Measurements from ENCODE around the gene AKNA.

Gene AKNA

DNA sequence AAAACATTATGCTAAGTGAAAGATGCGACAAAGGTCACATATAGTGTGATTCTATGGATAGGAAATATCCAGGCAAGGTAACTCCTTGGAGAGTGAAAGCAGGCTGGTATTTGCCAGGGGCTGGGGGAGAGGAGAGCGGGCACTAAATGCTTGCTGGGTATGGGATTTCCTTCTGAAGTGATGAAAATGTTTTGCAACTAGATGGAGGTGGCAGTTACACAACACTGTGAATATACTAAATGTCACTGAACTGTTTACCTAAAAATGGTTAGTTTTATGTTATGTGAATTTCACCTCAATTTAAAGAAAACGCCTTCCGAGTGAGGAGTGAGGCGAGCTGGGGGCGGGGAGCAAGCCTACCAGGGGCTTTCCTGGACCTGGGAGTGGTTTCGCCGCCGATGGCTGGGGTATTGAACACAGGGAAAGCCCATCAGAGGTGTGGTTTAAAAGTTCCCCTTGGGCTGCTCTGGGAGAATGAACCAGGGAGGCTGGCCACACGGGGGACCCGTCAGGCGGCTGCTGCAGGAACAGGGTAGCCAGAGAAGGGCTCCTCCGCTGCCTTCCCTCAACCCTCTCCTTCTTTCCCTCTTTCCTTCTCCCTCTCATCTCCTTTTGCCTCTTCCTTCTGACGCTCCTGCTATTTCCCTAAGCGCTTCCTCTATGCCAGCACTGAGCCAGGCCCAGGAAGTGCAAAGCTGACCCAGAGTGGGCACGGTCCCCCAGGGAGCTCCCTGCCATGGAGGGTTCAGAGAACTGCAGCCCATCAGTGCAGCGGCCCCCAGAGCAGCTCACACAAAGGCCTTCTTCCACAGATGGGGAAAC is 4.9 kb downstream of the AKNA start:
- in situ Hi-C loops (cut with MboI; ENCODE audit: low sequenced_read_pairs), result no loop called here

DNA sequence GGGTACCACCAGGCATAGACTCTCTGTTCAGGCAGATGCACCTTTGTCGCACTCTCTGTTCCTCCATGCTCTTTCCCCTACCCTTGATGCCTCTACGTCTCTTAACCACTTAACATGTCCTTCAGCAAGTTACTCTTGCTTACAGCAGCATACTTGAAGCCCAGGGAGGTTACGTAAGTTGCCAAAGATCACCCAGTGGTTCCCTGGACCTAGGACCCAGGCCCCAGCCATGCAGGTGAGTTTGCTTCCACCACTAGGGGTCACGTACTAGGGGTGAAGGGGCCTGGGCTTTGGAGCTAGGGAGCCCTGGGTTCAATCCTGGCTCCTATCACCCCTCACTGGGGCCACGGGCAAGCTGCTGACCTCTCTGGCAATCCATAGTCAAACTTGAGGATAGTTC is 8.9 kb downstream of the AKNA start:
- in situ Hi-C loops (cut with MboI; ENCODE audit: low sequenced_read_pairs), result no loop called here

DNA sequence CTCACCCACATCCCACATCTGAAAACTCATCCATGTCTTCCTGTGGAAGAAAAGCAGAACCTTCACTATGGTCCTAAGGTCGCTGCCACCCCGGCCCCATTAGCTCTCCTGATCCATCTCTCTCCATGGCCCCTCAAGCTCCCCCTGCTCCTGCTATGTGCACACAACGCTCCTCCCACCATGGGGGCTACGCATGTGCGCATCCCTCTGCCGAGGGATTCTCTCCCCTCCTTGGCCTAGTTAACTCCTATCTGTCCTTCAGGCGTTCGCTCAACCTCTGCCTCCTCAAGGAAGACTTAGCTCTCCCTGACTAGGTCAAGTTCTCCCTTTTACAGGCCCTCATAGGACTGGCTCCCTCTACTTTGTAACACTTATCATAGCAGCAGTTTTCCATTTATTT is 9.8 kb downstream of the AKNA start:
- in situ Hi-C loops (cut with MboI; ENCODE audit: low sequenced_read_pairs), result no loop called here

DNA sequence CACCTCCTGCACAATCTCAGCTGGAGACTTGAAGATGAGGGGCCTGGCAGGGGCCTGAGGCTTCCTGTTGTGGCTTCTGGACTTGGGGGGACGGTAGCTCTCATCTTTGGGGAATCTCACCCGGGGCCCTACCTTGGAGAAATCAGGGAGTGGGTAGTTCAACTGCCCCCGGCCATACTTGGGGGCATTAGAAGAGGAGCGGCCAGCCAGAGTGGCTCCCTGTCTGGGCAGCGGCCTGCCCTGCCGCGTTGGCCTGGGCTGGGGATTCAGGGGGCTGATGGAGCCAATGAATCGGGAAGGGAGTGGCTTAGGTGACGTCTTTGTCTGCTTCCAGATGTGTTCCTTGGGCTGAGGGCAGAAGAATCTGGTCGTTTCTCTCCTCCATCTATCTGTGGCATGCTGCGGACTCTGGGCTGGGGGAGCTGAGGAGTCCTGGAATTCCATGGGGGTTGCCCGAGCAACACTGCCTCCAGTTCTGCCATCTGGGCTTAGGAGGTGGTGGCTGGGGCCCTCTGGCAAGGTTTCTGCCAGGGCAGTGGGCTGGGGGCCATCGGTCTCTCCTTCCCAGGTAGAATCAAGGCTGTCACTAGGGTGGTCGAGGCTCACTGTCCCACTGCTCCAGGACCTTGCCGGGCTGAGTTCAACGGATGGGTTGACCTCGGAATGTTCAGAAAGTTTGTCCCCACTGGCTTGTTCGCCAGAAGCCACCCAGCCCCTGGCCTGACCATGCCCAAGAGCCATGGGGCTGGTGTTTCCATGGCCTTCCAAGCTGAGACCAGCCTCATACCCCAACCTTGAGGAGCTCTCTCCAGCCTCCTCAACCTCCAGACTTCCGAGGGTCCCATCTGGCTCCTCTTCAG is 11.0 kb downstream of the AKNA start:
- in situ Hi-C loops (cut with MboI; ENCODE audit: low sequenced_read_pairs), result no loop called here

DNA sequence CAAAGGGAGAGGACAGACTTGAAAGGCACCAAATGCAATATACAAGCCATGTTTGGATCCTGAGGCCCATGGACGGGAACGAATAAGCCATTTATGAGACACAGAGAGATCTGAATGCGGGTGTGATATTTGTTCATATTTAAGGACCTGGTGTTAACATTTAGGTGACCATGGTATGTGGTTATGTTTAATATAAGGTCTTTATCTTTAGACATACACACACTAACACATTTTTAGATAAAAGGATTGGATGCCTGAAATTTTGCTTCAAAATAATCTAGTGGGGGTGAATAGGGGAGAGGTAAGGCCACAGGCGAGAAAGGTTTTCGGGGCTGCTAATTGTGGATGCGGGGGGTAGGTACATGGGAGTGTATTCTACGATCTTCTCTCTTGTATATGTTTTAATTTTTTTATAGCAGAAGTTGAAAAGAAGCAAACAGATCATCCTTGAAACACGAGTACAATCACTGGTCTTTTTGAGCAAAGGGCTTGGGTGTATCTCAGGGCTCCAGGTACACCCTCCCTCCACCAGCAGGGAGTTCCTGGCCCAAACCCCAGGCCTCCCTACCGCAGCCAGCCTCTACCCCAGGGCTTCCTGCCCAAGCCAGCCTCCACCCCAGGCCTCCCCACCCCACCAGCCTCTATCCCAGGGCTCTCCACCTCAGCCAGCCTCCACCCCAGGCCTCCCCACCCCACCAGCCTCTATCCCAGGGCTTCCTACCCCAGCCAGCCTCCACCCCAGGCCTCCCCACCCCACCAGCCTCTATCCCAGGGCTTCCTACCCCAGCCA is 12.2 kb downstream of the AKNA start:
- in situ Hi-C loops (cut with MboI; ENCODE audit: low sequenced_read_pairs), result no loop called here

DNA sequence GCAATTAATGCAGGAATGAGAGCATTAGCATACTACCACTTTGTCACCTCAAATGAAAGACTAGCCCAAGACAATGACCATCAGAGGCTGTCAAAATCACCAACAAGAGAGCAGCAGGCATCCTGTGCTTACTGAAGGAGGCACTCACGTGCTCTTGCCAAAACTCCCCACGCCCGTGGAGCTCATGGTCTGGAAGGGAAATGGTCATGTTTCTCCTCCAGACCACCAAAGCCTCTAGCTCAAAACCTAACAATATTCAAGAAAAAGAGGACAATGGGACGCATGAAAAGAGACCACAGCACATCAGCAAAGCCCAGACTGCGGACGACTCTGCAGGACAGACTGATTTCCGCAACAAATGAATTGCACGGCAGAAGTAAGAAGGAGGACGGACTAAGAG is 12.8 kb downstream of the AKNA start:
- in situ Hi-C loops (cut with MboI; ENCODE audit: low sequenced_read_pairs), result no loop called here

DNA sequence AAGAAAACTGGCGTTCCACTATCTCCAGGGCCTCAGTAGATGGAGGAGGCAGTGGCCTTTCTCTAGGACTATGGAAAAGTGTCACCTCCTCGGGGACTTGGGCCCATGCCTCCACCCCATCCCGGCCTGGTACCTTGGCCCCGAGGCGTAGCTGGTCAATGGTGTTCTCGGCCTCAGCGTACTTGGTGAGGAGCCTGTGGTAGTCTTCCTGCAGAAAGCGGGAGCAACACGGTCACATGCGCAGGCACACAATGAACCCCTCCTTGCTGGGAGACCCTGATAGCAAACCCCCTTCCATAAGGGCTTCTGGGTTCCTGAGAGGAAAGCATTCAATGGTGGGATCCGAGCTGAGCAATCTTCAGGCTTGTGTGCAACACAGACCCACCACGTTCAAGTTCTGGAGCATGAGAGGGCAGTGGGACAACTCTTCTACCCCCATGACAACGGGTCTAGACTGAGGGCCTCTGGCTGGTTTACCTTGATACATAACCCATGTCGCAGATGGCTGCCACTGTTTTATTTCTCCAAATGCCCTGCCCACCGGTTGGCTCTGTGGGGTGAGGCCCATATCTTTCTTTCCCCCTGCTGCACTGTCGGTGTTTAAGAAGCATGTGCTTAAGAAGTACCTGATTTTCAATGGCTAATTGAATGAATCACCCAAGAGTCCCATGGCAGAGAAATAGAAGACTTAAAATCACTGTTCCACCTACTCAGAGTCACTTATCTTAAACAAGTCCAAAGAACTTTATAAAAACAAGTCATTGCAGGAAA is 13.6 kb downstream of the AKNA start:
- in situ Hi-C loops (cut with MboI; ENCODE audit: low sequenced_read_pairs), result no loop called here

DNA sequence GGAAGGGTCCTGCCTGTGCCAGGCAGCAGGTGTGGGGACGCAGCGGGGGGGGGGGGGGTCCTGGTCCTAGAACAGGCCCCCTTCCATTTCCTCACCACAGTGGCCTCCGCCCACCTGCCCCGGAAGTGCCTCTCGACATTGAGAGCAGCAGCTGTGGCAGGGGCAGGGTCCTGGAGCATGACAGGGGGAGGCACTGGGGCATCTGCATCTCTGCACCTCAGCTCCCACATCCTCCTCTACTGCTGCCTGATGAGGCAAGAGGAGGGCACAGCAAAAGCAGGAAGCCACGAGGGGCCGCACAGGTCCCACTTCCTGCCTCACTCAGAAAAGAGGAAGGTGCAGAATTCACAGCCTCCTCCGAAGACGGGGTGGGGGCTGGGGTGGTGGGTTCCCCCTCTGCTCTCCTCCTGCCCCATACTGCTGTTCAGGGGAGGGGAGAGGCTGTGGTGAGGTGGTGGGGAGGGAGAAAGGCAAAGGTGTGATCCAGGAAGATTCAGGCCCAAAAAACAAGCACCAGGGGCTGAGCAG is 14.8 kb downstream of the AKNA start:
- in situ Hi-C loops (cut with MboI; ENCODE audit: low sequenced_read_pairs), result no loop called here

DNA sequence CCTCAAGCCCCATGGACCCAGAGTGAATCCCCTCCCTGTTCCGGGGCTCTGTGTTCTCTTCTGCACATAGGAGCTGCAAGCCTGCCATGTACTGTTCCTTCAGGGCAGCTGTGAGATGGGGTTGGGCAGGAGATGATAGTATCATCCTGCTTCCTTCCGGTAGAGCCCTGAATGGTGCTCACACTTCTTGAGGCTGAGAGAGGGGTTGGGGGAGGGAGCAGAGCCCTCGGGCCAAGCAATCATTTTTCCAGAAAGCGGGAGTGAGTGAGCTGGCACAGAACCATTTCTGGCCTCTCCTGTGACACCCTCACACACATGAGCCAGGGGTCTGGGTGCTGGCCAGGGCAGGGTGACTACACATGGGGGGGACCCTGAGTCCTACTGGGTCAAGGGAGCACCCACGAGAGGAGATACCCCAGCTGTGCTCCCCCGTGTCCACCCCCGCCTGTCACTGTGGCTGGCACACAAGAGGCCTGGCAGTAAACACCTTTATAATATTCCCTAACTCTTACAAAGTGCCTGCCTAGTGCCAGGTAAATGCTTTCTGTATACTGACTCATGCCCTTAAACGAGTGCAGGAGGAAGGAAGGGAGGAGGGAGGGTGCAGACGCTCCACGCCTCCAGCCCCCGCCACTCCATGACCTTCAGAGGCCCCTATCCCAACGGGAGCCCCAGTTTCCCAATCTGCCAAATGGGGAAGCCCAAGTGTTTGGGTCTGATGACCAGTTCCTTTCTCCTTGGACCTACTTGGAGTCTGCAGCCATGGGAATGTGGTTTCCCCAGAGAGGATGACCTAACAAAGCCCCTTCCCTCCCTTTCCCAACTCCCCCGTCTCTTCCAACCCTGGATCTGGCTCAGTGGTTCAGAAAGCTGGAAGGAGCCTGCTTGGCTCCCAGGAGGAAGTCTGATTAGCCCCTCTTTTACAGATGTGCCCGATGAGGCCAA is 15.5 kb downstream of the AKNA start:
- in situ Hi-C loops (cut with MboI; ENCODE audit: low sequenced_read_pairs), result no loop called here

DNA sequence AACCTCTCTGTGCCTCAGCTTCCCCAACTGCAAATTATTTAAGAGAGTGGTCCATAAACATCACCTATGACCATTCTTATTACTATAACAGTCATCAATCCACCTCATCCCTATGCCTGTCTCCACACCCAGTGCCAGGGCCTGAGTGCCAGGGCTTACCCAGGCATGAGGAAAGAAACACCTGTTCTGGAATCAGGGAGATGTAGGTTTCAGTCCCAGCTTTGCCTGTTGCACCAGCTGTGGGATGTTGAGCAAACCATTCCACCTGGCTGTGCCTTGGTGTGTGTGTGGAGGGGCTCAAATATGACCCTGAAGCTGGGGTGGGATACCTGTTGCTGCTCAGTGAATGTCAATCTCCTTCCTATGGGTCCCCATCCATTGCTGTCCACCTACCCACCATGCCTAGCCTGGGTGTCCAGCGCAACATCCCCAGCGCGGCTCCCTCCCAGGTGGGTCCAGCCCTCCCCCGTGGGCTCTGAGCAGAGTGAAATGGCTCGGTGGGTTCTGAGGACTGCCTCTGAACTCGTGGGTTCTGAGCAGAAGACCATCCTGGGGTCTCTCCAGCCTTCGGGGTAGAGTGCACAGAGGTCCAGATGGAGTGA is 16.3 kb downstream of the AKNA start:
- in situ Hi-C loops (cut with MboI; ENCODE audit: low sequenced_read_pairs), result no loop called here

DNA sequence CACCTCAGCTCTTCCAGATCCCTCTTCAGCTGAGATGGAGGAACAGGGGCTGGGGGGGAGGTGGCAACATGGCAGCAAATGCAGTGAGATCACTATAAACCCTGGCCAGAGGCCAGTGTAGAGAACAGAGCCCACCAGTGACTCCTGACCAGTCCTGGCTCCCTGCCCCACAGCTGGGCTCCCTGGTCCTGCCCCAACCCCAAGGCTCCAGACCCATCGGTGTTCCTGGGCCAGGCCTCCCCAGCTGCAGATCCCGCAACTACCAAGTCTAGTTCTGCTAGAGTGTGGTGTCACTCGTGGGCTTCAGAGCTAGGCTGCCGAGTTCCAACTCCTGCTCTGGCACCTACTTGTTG is 16.8 kb downstream of the AKNA start:
- in situ Hi-C loops (cut with MboI; ENCODE audit: low sequenced_read_pairs), result no loop called here

DNA sequence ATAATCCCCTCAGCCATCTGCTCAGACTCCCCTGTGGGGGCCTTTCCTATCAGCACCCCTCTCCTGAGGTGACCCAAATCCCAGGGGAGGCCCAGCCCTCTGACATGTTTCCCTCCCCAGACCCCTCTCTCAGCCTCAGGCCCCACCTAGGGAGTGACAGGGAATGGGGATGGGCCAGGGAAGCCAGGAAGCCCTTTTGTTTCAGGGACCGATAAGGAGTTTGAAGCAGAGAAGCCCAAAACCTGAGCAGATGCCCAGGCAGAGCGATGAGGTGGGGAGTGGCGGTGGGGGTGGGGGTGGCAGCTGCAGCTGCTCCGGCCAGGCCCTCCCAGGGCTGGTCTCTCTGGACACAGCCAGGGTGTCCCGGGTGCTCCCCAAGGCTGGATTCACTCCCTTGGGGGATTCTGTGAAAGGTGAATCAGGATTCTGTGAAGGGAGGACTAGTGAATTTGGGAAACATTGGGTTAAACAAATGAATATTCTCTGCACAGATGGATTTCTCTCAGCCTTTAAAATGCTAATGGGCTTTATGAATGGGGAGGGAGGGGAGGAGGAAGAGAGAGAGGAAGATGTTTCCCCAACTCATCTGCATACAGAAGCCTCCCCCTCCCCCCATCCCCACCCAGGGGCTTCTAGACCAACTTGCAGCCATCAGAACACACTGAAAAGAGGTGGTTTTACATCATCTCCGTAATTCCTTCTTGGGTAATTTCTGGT is 17.4 kb downstream of the AKNA start:
- in situ Hi-C loops (cut with MboI; ENCODE audit: low sequenced_read_pairs), result no loop called here

DNA sequence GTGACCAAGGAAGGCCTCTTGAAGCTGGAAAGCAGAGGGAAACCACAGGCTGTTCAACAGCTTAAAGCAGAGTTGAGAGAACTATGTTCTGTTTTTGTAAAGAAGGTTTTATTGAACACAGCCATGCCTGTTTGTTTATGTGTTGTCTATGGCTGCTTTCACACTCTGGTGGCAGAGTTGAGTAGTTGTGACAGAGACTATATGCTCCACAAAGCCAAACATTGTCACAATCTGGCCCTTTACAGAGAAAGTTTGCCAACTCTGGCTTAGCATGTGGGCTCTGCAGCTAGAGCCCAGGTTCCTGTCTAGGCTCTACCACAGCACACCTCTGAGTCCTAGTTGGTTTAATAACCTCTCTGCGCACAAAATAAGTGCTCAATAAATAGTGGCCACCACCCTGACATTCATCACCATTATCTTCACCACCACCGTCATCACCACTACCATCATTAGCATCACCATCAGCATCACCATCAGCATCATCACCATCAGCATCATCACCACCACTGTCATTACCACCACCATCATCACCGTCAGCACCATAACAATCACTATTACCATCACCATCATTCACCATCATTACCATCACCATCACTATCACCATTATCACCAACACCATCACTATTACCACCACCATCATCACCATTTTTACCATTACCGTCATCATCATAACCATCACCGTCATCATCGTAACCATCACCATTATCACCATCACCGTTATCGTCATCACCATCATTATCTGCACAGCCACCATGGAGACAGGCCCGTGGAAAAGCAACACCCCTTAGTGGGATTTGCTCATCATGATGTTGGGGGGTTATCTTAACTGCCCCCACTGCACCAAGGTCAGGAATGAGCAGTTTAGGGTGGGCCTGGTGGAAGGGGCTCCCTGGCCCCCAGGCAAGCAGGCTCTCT is 18.3 kb downstream of the AKNA start:
- in situ Hi-C loops (cut with MboI; ENCODE audit: low sequenced_read_pairs), result no loop called here

DNA sequence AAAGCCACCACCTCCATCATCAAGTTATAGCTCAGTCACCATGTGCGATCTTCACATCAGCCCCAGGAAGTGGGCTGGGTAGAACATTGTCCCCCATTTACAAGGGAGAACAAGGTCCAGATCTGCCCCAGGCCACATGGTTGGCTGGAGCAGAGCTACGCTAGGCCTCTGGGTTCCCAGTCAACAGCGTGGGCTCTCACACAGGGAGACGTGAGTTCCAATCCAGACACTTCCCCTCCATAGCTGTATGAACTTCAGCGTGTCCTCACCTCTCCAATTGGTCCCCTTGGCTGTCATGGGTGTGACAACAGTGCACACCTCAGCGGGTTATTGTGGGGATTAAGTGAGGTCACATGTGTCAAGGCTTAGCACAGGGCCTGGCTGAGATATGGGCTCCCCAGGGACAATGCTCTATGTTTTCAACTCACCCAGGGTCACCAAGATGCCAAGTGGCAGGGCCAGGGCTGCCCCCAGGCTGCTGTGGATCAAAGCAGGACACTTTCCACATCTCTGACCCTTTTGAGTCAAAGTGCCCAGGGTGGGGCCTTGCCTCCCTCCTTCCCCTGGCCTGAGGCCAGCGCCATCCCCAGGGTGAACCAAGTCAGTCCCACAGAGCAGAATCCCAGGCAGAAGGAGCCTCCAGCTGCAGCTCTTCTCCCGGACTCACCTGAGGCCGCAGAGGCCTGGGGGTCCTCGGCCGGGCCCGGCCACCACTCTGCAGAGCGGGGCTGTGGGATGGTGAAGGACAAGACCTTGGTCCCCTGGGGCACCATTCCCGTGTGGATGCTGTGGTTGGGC is 19.8 kb downstream of the AKNA start:
- in situ Hi-C loops (cut with MboI; ENCODE audit: low sequenced_read_pairs), result no loop called here

DNA sequence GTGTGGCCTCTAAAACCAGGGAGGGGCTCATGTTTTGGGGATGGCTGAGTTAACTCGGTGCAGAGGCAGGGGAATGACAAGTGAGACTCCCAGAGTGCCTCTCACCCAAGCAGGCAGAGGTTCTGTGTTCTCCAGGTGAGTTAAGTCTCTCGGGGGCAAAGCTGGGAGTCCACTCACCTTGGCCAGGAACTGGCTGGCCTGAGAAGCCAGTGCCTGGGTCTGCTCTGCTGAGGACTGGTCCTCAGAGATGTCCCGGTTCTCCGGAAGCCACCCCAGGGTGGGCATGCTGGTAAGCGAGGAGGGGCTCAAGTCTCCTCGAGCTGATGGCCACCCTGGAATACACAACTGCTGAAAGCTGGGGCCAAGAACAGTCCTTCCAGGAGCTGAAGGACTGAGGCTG is 20.4 kb downstream of the AKNA start:
- in situ Hi-C loops (cut with MboI; ENCODE audit: low sequenced_read_pairs), result no loop called here

DNA sequence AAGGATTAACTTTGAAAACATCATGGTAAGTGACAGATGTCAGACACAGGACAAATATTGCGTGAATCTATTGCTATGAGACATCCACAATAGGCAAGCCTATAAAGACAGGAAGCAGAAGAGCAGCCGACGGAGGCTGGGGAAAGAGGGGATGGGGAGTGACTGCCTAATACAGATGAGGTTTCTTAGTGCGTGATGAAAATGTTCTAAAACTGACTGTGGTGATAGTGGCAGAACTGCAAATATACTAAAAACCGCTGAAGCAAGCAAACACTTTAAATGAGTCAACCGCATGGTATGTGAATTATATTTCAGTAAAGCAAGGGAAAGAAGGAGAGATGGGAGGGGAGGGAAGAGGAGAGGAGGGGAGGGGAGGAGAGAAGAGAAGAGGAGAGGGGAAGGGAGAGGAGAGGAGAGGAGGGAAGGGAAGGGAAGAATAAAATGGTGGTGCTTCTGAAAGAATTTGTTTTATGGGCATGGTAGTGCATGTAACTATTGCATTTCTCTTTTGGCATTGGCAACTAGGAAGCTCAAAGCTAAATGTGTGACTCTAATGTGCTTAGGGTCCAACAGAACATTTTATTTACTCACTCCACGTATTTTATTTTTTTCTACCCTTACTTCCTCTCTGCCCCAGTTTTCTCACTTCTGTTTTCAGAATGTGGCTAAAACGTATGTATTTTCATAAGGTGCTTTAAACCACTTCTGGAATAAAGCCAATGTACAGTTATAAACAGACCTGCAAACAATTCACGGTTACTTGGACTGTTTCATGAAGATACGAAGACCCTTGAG is 21.3 kb downstream of the AKNA start:
- in situ Hi-C loops (cut with MboI; ENCODE audit: low sequenced_read_pairs), result no loop called here

Data from HL-60/S4 (cell line).